ENCODE results near the gene CAMK2A.

- TF ChIP-seq POLR2AphosphoS5 (IDR thresholded peaks at IDR 0.05; ENCODE audit: low read depth) = no peak
- TF ChIP-seq CTCF (conservative IDR thresholded peaks at IDR 0.05; ENCODE audit: low read depth in 2 of 2) = no peak
- TF ChIP-seq EZH2 (IDR thresholded peaks at IDR 0.05; ENCODE audit: low read depth, unreplicated experiment) = no peak
- TF ChIP-seq EZH2phosphoT487 (IDR thresholded peaks at IDR 0.05; ENCODE audit: unreplicated experiment) = no peak
- no peak for TF ChIP-seq CREB1 (CRISPR knock-in tag; IDR thresholded peaks at IDR 0.05; ENCODE audit: low read depth)
- TF ChIP-seq ETS1 (IDR thresholded peaks at IDR 0.05) = no peak
- TF ChIP-seq NANOG (IDR thresholded peaks at IDR 0.05; ENCODE audit: borderline replicate concordance) = no peak
- no peak for TF ChIP-seq REST (IDR thresholded peaks at IDR 0.05; ENCODE audit: unreplicated experiment)
- TF ChIP-seq JUNB (IDR thresholded peaks at IDR 0.05; ENCODE audit: unreplicated experiment) = no peak
- TF ChIP-seq ZNF114 (CRISPR knock-in tag; IDR thresholded peaks at IDR 0.05) = no peak
Observed at GRCh38 chr5:150297934-150298595, 8.5 kb upstream of the CAMK2A start.
